Subcutaneous preadipocyte (primary cell): Measurements from ENCODE around the gene CEP72. TPM values are rescaled to one million over a fixed set of nuclear protein-coding genes. Genes with fewer than 3 reads are reported as not detected.

Experiments
- total RNA-seq: library from RNA; depleted of rRNA; stranded (reverse); fragments of >200 nt; gene quantifications from 2 replicates; pipeline ENCODE4 v1.2.3, GENCODE V29; 2012

The CEP72 gene
- total RNA-seq, result 3.7 and 7.0 TPM in 2 replicates

GRCh38 chr5:611731-612486, at the start of gene CEP72:
Gene CEP72 (plus strand): TSS chr5:612340. CDS start chr5:612362, 22 bp downstream.

GRCh38 chr5:693271-694041, 81.3 kb downstream of the CEP72 start, which contains the start of gene TPPP:
Gene TPPP (minus strand): TSS chr5:693352. CDS start chr5:678060, 15,292 bp downstream.

Other genes with a start within 250 kb of the CEP72 start
- 31.6 and 32.3 TPM in 2 replicates for gene EXOC3, start 169.2 kb upstream of the CEP72 start, total RNA-seq
- gene SLC9A3, start 87.9 kb upstream of the CEP72 start, total RNA-seq, result 0.98 and 1.1 TPM in 2 replicates
- gene TPPP, start 81.0 kb downstream of the CEP72 start, total RNA-seq, result 0.20 TPM in 1 of 2 replicates, not detected in the other
- gene ZDHHC11B, start 172.4 kb downstream of the CEP72 start, total RNA-seq, result 0.20 TPM in 1 of 2 replicates, not detected in the other
- gene ZDHHC11, start 238.6 kb downstream of the CEP72 start, total RNA-seq, result 0.37 and 2.0 TPM in 2 replicates